Sigmoid colon (tissue), 4 donors: ENCODE measurements around the gene CHD8.

ENCODE experiments used
- CTCF ChIP-seq, 4 experiments: fragments of 450-650 bp in 3 of 4; fragments of 200-600 bp in 1 of 4; IDR thresholded peaks; one replicate each; pipeline ENCODE4 v1.5.1; 2016 to 2019; ENCODE audit warnings: antibody characterized with exemption in 4 of 4, mild to moderate bottlenecking in 3 of 4, moderate library complexity in 2 of 4
- EP300 ChIP-seq, 4 donors: sonication (generic); formaldehyde crosslinking; IDR thresholded peaks; one replicate each; pipeline ENCODE4 v1.6.1; 2017; ENCODE audit warnings: antibody characterized with exemption in 4 of 4
- POLR2A ChIP-seq, 2 donors: fragments of 450-650 bp; IDR thresholded peaks; one replicate each; pipeline ENCODE4 v1.6.1; 2016; ENCODE audit warnings: antibody characterized with exemption in 2 of 2, mild to moderate bottlenecking in 2 of 2, moderate library complexity in 2 of 2

- no peak for TF ChIP-seq CTCF (IDR thresholded peaks at IDR 0.05)
- TF ChIP-seq POLR2A (IDR thresholded peaks at IDR 0.05) = no peak
- TF ChIP-seq EP300 (IDR thresholded peaks at IDR 0.05) = no peak
Measured at GRCh38 chr14:21449899-21450216, 6.1 kb downstream of the CHD8 start.
